HUES48 (cell line): Measurements from ENCODE around the gene EFNB1.

ENCODE experiments used
- H3K27ac ChIP-seq: one replicate; pipeline ENCODE4 v1.7.0; 2013; ENCODE audit warnings: low read depth, low read length, inconsistent platforms
- H3K27me3 ChIP-seq: 2 replicates; pipeline ENCODE4 v1.6.1; 2013; ENCODE audit warnings: mild to moderate bottlenecking, low read length; ENCODE audit not compliant: control insufficient read depth, insufficient read depth
- H3K36me3 ChIP-seq: 2 replicates; pipeline ENCODE4 v1.6.1; 2013; ENCODE audit warnings: low read length; ENCODE audit not compliant: control insufficient read depth, insufficient read depth
- H3K4me1 ChIP-seq: 2 replicates; pipeline ENCODE4 v1.6.1; 2013; ENCODE audit warnings: mild to moderate bottlenecking, low read length; ENCODE audit not compliant: control insufficient read depth, insufficient read depth
- H3K4me3 ChIP-seq: 2 replicates; pipeline ENCODE4 v1.5.1; 2013; ENCODE audit warnings: mild to moderate bottlenecking, low read depth, low read length
- H3K9ac ChIP-seq: 2 replicates; pipeline ENCODE4 v1.6.1; 2013; ENCODE audit warnings: mild to moderate bottlenecking, low read depth, low read length, moderate library complexity
- H3K9me3 ChIP-seq: 2 replicates; pipeline ENCODE4 v1.6.1; 2013; ENCODE audit warnings: low read length; ENCODE audit not compliant: control insufficient read depth, insufficient read depth

The EFNB1 gene

GRCh38 chrX:68867458-68868112 lies 38.8 kb downstream of the EFNB1 start:
- Histone ChIP-seq H3K36me3 (no peaks in the 10 kb centered on the region), H3K9ac (no peak overlapping the region), H3K4me1 (peaks cover 10% of the 10 kb centered on the region; the same call in 1 of the 2 replicates), H3K9me3 (0 out of 2 replicates have a peak, but pooled peaks cover 9% of the 10 kb centered on the region), H3K4me3 (no peak overlapping the region), H3K27me3 (no peaks in the 10 kb centered on the region; the same call in 1 of the 2 replicates), H3K27ac (no peak overlapping the region)

- Histone ChIP-seq H3K36me3 (no peaks in the 10 kb centered on the region), H3K4me1 (peaks cover 10% of the 10 kb centered on the region; the same call in 1 of the 2 replicates), H3K4me3 (no peak overlapping the region), H3K27me3 (no peaks in the 10 kb centered on the region; the same call in 1 of the 2 replicates), H3K9me3 (0 out of 2 replicates have a peak, but pooled peaks cover 9% of the 10 kb centered on the region), H3K27ac (no peak overlapping the region), H3K9ac (no peak overlapping the region)
Measured at GRCh38 chrX:68868316-68868715, 39.5 kb downstream of the EFNB1 start.

GRCh38 chrX:68868902-68869800 lies 40.3 kb downstream of the EFNB1 start:
- H3K27ac ChIP-seq = no peak overlapping the region
- 0 out of 2 replicates have a peak, but pooled peaks cover 9% of the 10 kb centered on the region for H3K9me3 ChIP-seq
- H3K4me3 ChIP-seq = no peak overlapping the region
- H3K36me3 ChIP-seq = no peaks in the 10 kb centered on the region
- H3K27me3 ChIP-seq = no peaks in the 10 kb centered on the region; the same call in 1 of the 2 replicates
- H3K4me1 ChIP-seq = peaks cover 10% of the 10 kb centered on the region; the same call in 1 of the 2 replicates
- no peak overlapping the region for H3K9ac ChIP-seq

- Histone ChIP-seq H3K36me3 (no peaks in the 10 kb centered on the region), H3K4me3 (no peak overlapping the region), H3K9ac (no peak overlapping the region), H3K9me3 (peaks cover 15% of the 10 kb centered on the region; the same call in 1 of the 2 replicates), H3K4me1 (peaks cover 10% of the 10 kb centered on the region; the same call in 1 of the 2 replicates), H3K27me3 (no peaks in the 10 kb centered on the region; the same call in 1 of the 2 replicates), H3K27ac (no peak overlapping the region)
Measured at GRCh38 chrX:68870357-68870756, 41.5 kb downstream of the EFNB1 start.

GRCh38 chrX:68872171-68872570 lies 43.4 kb downstream of the EFNB1 start:
- Histone ChIP-seq H3K27me3 (no peaks in the 10 kb centered on the region; the same call in none of the 2 replicates), H3K27ac (no peak overlapping the region), H3K9ac (no peak overlapping the region), H3K4me1 (peaks cover 10% of the 10 kb centered on the region; the same call in 1 of the 2 replicates), H3K36me3 (no peaks in the 10 kb centered on the region), H3K9me3 (peaks cover 20% of the 10 kb centered on the region; the same call in 1 of the 2 replicates), H3K4me3 (no peak overlapping the region)

- Histone ChIP-seq H3K9me3 (peaks cover 13% of the 10 kb centered on the region; the same call in 1 of the 2 replicates), H3K27ac (no peak overlapping the region), H3K9ac (no peak overlapping the region), H3K36me3 (no peaks in the 10 kb centered on the region), H3K27me3 (no peaks in the 10 kb centered on the region; the same call in none of the 2 replicates), H3K4me1 (no peaks in the 10 kb centered on the region; the same call in 1 of the 2 replicates), H3K4me3 (no peak overlapping the region)
Measured at GRCh38 chrX:68874076-68874475, 45.3 kb downstream of the EFNB1 start.

GRCh38 chrX:68876731-68877130 lies 47.9 kb downstream of the EFNB1 start:
- H3K9ac ChIP-seq = no peak overlapping the region
- peaks cover 4% of the 10 kb centered on the region for H3K4me1 ChIP-seq
- no peak overlapping the region for H3K27ac ChIP-seq
- H3K4me3 ChIP-seq = no peak overlapping the region
- H3K27me3 ChIP-seq = no peaks in the 10 kb centered on the region; the same call in 1 of the 2 replicates
- no peaks in the 10 kb centered on the region for H3K36me3 ChIP-seq
- peaks cover 15% of the 10 kb centered on the region; the same call in 1 of the 2 replicates for H3K9me3 ChIP-seq

GRCh38 chrX:68877606-68878005 lies 48.8 kb downstream of the EFNB1 start:
- peaks cover 15% of the 10 kb centered on the region; the same call in 1 of the 2 replicates for H3K9me3 ChIP-seq
- H3K27me3 ChIP-seq = no peaks in the 10 kb centered on the region; the same call in 1 of the 2 replicates
- no peak overlapping the region for H3K27ac ChIP-seq
- H3K4me1 ChIP-seq = peaks cover 4% of the 10 kb centered on the region
- no peak overlapping the region for H3K9ac ChIP-seq
- H3K4me3 ChIP-seq = no peak overlapping the region
- H3K36me3 ChIP-seq = no peaks in the 10 kb centered on the region

- Histone ChIP-seq H3K9me3 (peaks cover 15% of the 10 kb centered on the region; the same call in 1 of the 2 replicates), H3K36me3 (no peaks in the 10 kb centered on the region), H3K27me3 (no peaks in the 10 kb centered on the region; the same call in 1 of the 2 replicates)
Measured at GRCh38 chrX:68878977-68879645, 50.3 kb downstream of the EFNB1 start.

GRCh38 chrX:68880846-68881552 lies 52.2 kb downstream of the EFNB1 start:
- no peak overlapping the region for H3K27ac ChIP-seq
- peaks cover 4% of the 10 kb centered on the region for H3K4me1 ChIP-seq
- H3K4me3 ChIP-seq = no peak overlapping the region
- H3K27me3 ChIP-seq = no peaks in the 10 kb centered on the region; the same call in 1 of the 2 replicates
- peaks cover 18% of the 10 kb centered on the region; the same call in 1 of the 2 replicates for H3K9me3 ChIP-seq
- no peaks in the 10 kb centered on the region for H3K36me3 ChIP-seq
- no peak overlapping the region for H3K9ac ChIP-seq

More at GRCh38 chrX:68878977-68879645, 50.3 kb downstream of the EFNB1 start:
- no peak overlapping the region for H3K9ac ChIP-seq
- peaks cover 4% of the 10 kb centered on the region for H3K4me1 ChIP-seq
- no peak overlapping the region for H3K27ac ChIP-seq
- no peak overlapping the region for H3K4me3 ChIP-seq
